Fibroblast of gingiva (primary cell): ENCODE data around the gene FBXO30.

Experiments
- DNase-seq: peaks from one replicate; pipeline ENCODE4 v3.0.0-alpha.2; 2011; ENCODE audit warnings: low read depth

FBXO30 gene

DNA sequence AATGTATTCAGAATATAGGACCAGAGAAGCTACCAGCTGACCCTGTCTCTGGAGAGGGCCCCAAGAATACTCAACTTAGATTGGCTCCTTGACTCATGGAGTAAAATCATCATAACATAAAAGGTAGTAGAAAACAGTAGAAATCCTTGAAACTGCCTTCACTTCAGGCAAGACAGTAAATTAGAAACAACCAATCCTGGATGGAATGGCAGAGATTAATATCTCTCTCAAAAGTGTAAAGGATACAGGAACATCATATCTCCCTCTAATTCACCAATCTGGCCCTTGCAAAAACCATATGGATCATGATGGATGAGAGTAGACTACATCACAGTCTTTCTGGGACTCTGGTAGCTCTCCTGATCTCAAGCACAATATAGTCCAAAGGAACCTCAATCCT, 58.9 kb downstream of the FBXO30 start:
- DNase-seq: no peak

GRCh38 chr6:145752638-145753037, 62.0 kb downstream of the FBXO30 start:
- DNase-seq: no peak

DNA sequence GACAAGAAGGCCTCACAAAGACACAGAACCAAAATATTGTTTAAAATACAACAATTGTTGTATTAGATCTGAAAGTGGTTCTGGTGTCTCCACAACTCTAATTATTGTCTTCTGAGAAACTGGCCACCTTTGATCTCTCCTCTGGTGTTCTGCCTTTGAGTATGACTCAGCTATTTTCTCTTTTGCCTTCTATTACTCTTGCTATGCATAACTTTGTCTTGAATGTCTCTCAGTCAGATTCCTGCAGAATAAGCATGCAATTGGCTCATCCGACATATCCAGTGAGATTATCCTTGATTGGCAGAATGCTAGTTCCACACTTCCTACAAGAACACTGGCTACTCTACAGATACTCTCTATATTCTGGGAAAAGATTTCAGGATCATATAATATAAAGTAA, 65.0 kb downstream of the FBXO30 start:
- peak; percentile 84 for DNase-seq

- DNase-seq: no peak
These were observed 68.7 kb downstream of the FBXO30 start for GRCh38 chr6:145745861-145746260.

GRCh38 chr6:145744619-145745018, 70.0 kb downstream of the FBXO30 start:
- DNase-seq: no peak
